Metanephros (tissue), 1 donor: ENCODE data around the gene YAF2. TPM values are rescaled to one million over a fixed set of nuclear protein-coding genes. Genes with fewer than 3 reads are reported as not detected.

Source experiments
- total RNA-seq: library from RNA; depleted of rRNA; stranded (reverse); fragments of >200 nt; gene quantifications from one replicate; pipeline ENCODE4 v1.2.3, GENCODE V29; 2014

The YAF2 gene, protein sequence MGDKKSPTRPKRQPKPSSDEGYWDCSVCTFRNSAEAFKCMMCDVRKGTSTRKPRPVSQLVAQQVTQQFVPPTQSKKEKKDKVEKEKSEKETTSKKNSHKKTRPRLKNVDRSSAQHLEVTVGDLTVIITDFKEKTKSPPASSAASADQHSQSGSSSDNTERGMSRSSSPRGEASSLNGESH
- 22.1 TPM for total RNA-seq

DNA sequence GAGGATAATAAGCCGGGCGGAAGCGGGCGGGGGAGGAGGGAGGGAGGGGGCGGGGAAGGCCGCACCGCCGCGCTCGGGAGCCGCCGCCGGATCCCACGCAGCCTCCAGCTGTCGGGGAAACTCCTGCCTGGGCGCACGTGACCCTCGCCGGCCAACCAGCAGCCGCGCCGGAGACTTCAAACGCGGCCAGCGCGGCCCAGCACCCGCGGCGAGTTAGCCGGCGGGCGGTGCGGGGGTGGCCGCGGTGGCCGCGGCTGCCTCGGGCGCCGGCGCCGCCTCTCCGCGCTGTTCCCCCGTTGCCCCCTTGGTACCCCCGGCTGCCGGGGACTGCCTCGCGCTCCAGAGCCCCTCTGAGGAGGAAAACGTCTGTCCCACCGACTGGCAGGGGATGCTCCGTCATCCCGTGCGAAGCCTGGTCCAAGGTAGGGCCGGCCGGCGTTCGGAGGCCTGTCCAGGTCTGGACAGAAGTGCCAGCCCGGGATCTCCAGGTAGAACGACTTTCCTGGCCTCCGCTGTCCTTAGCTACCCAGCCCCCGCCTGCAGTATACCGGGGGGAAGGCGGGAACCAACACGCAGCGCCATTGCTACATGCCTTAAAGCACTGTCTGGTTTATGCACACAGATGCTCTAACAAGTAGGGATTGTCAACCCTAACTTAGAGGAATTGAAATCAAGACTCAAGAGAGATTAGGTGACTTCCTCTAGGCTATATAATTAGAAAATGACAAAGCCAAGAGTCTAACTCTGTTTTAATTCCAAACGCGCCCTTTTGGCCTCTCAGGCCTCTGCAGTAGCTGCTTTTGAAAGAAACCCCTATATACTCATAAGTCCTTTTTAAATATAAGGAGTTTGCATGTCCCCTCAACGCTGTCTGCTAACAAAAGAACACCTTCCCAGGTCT lies at the start of gene YAF2:
Gene YAF2, minus strand, starts transcription at position 9 of the 901 bp plus-strand sequence. CDS start 68 bp downstream, outside the sequence.

DNA sequence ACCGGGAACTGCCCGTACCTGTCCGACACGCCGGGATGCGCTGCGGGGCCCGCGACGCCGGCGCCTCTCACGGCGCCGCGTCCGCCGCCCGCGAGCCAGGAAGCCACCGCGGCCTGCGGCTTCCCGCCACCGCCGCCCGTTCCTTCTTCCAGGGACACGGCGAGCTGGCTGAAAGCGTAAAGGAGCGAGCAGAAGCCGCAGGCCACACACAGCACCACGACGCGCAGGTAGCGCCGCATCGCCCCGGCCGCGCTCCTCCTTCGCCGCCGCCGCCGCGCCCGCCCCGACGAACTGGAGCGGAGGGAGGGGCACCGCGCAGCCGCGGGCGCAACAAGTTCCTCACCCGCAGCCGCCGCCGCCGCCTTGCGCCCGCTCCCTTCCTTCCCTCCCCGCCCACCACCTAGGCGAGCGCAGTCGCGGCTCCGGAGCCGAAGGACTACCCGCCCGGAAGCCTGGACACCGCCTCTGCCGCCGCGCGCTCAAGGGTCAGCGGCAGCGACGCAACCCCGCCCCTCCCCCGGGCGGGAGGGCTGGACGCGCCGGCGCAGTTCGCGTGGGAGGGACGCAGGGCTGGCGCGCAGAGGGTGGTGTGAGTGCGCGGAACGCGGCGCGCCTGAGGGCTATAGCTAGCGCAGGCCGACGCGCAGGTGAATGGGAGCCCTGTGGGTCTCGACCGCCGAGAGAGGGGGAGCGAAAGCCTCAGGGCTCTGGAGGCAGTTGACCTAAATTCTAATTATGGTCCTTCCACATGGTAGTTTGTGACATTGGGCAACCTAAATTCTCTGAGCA lies 93.4 kb downstream of the YAF2 start, which contains the start of gene GXYLT1:
Gene GXYLT1, minus strand, starts transcription at position 467 of the 789 bp plus-strand sequence. Its CDS starts 228 bp downstream, at position 239.

Other genes with a start within 250 kb of the YAF2 start
- gene GXYLT1, start 93.4 kb downstream of the YAF2 start, total RNA-seq = 19.2 TPM
- gene ZCRB1, start 87.8 kb upstream of the YAF2 start, total RNA-seq = 38.4 TPM
- 59.9 TPM for gene PPHLN1, start 87.9 kb upstream of the YAF2 start, total RNA-seq